ENCODE results near the gene RARA.

Gene RARA

GRCh38 chr17:40309031-40309948 lies at the start of gene RARA:
Gene RARA, plus strand, starts transcription at chr17:40309180. Its CDS starts 22,039 bp downstream, at chr17:40331219.
- DNase-seq = no peak

DNA sequence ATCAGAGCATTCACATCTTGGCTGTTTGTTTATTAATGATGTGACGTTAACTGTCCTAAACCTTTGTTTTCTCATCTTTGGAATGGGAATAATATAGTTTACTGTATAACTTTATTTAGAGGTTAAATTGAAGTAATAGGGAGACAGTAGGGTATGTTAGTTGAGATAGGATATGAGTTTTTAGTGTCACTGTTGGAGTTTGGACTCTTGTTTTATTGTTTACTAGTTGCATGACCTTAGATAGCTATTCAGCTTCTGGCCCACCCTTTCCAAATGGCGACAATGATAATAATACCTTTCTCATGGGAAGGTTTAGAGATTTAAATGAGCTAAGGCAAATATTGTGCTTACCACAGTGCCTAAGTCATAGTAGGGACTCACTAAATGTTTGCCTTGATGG lies 49.5 kb upstream of the RARA start:
- no peak for DNase-seq

GRCh38 chr17:40260528-40260927 lies 48.5 kb upstream of the RARA start:
- DNase-seq = no peak

DNA sequence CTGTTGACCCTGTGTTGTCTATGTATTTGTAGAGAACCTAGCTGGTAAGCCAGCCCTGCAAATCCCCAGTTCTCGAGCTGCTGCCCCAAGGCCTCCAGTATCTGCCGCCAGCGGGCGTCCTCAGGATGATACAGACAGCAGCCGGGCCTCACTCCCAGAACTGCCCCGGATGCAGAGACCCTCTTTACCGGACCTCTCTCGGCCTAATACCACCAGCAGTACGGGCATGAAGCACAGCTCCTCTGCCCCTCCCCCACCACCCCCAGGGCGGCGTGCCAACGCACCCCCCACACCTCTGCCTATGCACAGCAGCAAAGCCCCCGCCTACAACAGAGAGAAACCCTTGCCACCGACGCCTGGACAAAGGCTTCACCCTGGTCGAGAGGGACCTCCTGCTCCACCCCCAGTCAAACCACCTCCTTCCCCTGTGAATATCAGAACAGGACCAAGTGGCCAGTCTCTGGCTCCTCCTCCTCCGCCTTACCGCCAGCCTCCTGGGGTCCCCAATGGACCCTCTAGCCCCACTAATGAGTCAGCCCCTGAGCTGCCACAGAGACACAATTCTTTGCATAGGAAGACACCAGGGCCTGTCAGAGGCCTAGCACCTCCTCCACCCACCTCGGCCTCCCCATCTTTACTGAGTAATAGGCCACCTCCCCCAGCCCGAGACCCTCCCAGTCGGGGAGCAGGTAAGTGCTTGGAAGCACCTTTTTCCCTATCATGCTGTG lies 44.4 kb upstream of the RARA start:
- no peak for DNase-seq

GRCh38 chr17:40265337-40265736 lies 43.6 kb upstream of the RARA start:
- DNase-seq = no peak

DNA sequence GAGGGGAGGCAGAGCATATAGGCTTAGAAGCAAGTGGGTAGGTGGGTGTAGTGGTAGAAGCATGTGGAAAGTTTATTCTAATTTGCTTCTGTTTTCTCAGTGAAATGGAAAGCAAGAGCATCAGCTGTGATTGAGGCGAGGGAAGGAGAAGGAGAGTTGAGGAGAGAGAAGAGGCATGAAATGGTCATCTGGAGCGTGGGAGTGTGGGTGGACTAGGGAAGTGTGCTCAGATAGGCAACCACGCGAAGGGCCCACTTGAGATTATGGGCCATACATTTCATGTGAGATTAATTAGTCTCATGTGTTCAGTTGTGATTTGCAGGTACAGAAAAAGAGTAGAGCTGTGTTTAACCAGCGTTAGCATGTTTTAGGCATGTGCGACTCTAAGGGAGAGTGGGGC lies 42.1 kb upstream of the RARA start:
- no peak for DNase-seq

DNA sequence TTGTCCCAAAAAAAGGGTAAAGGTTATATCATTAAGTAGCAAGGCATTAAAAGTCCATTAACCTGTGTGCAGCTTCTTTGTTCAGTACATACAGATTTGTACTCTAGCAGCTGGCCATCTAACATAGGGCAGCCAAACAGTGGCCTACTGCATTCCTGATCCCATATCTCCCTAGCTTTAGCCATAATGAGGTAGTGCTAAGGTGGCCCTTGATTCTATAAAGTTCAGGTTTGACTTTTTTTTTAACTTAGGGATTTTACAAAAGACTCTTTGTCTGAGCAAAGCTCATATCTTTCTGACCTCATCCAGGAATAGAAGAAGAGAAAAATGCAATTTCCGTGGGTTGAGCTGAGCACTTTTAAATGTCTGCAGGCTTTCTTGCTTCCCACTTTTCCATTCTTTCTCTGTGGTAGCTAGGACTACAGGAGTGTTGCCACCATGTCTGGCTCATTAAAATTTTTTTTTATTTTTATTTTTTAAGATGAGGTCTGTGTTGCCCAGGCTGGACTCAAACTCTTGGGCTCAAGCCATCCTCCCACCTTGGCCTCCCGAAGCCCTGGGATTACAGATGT lies 40.8 kb upstream of the RARA start:
- no peak for DNase-seq

- DNase-seq = no peak
Measured at GRCh38 chr17:40278414-40278813, 30.6 kb upstream of the RARA start.

DNA sequence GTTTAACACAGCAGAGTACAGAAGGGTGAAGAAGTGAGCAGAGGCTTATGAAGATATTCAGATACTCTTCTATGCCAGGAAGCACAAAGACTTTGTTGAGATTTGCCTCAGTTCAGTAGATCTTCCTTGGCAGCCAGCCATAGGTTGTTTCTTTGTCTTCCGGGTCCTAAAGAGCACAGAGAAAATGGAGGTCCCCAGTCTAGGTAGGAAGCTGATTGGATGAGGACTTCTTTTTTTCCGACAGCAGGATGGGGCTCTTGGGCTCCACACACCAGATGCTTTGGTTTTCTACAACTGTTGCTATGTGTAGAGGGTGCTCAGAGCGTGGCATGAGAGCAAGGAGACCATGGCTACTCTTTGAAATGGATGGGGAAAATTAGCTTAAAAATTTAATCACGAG lies 29.6 kb upstream of the RARA start:
- DNase-seq = no peak

DNA sequence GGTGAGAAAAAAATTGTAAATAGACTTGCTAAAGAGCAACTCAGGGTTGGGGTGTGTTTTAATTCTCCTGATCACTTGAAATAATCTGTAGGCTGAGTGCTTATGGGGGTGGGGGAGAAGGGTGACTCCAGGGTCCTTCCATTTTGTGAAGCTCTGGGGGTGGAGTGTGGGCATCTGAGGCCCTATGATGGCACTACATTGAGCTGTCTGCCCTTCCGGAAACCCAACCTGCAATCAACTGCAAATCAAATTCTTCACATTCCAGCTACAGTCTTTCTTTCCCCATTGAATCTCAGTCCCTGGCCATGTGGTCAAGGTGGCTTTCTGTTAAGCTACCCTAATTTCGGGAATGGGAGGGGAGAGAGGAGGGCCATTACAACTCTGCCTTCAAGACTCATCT lies 27.3 kb upstream of the RARA start:
- no peak for DNase-seq

GRCh38 chr17:40283662-40284061 lies 25.3 kb upstream of the RARA start:
- no peak for DNase-seq

DNA sequence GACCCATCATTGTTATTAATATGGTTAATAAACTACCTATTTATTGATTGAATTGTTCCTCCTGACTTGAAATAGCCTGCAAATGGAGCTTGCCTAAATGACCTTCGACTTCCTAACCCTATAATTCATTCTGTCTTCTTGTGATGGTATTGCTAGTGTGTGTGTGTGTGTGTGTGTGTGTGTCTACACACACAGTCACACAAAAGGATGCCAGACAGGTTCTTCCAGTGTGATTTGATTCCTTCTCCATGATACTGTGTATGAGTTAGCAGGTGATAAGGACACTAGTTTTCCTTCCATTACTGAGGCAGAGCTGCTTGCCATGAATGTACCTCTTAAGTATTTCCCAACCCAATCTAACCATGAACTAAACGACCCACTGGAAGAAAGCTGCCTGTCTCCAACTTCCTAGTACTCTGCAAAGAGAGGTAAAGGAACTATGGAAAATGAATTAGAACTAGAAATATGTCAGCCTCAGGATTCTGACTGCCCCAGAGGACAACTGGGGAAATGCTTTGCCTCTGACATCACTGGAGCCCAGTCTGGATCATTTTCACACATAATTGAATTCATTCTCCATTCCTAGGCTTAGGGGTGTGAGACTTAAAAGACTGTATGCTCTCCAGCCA lies 24.8 kb upstream of the RARA start:
- DNase-seq = no peak

DNA sequence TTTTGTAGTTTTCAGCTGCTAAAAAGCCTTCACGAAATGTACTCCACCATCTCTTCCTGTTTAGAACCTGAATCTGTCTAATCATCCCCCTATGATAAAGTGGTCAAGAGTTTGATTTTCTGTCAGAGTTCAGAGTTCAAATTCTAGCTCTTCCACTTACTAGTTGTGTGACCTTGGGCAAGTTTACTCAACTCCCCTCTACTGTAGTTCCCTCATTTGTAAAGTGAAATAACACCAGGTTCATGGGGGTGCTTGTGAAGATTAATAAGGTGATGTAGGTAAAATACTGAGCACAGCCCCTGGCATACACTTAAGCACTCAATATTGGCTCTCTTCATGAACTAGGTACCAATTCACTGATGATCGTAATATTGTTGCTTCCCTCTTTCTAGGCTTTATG lies 22.5 kb upstream of the RARA start:
- DNase-seq = no peak

DNA sequence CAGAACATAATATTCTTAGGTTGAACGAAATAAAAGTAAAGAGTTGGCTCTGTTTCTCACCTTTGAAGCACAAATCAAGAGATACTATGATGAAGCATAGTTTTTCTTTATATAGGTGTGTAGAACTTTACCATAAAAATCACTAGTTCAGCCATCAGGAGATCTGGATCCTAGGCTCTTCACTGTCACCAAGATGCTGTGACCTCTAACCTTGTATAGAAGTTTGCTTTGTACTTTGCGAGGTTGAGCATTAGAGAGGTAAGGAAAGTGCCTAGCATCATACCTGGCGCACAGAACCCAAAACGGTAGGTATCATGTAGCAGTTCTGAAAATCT lies 21.9 kb upstream of the RARA start:
- no peak for DNase-seq

GRCh38 chr17:40287494-40288369 lies 21.2 kb upstream of the RARA start, which contains the start of gene CDC6:
Gene CDC6, plus strand, starts transcription at chr17:40287879. Its CDS starts 1,542 bp downstream, at chr17:40289421.
- peak; percentile 96 for DNase-seq

- no peak for DNase-seq
Measured at GRCh38 chr17:40290629-40291280, 18.2 kb upstream of the RARA start.

GRCh38 chr17:40291281-40291664 lies 17.7 kb upstream of the RARA start:
- no peak for DNase-seq

GRCh38 chr17:40293363-40293762 lies 15.6 kb upstream of the RARA start:
- DNase-seq = no peak

DNA sequence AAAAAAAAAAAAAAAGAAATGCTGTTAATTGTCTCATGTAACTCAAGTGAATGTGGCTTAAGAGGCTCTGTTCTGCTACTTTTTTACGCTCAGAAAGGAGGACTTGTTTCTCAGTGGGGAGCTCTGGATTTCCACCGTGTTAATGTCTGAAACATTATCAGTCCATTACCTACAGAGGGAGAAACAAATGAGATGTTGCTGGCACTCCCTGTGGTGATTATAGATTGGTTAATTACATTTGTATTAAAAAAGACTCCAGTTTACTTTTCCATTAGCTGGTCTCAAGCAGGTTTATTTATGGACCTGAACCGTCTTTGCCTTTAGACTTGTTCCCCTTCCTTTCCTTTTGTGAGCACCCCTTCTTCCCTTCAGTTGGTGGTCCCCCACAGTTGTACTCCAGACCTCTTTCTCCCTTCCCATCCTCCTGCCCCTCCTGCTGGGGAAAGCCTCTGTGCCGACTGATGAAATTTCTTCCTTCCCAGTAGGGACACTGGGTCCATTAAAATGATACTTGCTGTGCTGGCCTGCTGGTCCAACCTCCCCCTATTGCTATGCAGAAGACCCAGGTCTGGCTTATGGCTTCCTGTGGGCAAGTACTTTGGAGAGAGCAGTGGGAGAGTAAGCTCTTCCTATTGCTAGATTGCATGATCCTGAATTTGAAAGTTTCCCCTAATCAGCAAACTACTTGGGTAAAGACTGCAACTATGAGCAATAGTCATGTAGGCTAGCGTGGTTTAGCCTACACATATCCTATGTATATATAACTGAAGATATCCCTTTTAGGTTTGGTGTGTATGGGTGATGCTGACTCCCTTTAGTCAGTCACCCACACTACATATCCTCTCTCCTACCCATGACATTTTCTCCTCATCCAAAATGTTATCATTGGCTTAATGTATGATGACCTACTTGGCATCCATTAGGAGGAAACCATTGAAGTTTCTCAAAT lies 13.2 kb upstream of the RARA start:
- no peak for DNase-seq

DNA sequence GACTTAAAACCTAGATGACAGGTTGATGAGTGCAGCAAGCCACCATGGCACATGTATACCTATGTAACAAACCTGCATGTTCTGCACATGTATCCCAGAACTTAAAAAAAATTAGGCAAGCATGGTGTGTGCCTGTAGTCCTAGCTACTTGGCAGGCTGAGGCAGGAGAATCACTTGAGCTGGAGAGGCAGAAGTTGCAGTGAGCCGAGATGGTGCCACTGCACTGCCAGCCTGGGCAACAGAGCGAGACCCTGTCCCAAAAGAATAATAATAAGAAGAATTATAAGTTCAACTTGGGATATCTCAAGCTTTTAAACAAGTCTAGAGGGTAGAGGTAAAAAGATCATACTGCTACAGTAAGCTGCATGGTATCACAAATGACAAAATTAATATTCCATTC lies 11.5 kb upstream of the RARA start:
- no peak for DNase-seq

- no peak for DNase-seq
Measured at GRCh38 chr17:40298726-40299125, 10.3 kb upstream of the RARA start.
